ENCODE data around the gene FRS2.

- TF ChIP-seq CTCF (IDR thresholded peaks at IDR 0.05; ENCODE audit: insufficient read depth, low read length) (no peak), POLR2AphosphoS5 (IDR thresholded peaks at IDR 0.05; ENCODE audit: low read depth) (no peak), REST (IDR thresholded peaks at IDR 0.05; ENCODE audit: insufficient replicate concordance, low read depth) (no peak), SPI1 (IDR thresholded peaks at IDR 0.05; ENCODE audit: borderline replicate concordance, low read depth) (no peak)
Observed at GRCh38 chr12:69602954-69603353, 132.8 kb downstream of the FRS2 start.
